Retina (tissue), 1 donor: ENCODE measurements around the gene POM121L12.
A peak's percentile ranks its signal among the peaks of the same experiment; 100 is the strongest.

ENCODE experiments used
- DNase-seq: peaks from one replicate; pipeline ENCODE4 v3.0.0-alpha.2; 2016

Gene POM121L12

DNA sequence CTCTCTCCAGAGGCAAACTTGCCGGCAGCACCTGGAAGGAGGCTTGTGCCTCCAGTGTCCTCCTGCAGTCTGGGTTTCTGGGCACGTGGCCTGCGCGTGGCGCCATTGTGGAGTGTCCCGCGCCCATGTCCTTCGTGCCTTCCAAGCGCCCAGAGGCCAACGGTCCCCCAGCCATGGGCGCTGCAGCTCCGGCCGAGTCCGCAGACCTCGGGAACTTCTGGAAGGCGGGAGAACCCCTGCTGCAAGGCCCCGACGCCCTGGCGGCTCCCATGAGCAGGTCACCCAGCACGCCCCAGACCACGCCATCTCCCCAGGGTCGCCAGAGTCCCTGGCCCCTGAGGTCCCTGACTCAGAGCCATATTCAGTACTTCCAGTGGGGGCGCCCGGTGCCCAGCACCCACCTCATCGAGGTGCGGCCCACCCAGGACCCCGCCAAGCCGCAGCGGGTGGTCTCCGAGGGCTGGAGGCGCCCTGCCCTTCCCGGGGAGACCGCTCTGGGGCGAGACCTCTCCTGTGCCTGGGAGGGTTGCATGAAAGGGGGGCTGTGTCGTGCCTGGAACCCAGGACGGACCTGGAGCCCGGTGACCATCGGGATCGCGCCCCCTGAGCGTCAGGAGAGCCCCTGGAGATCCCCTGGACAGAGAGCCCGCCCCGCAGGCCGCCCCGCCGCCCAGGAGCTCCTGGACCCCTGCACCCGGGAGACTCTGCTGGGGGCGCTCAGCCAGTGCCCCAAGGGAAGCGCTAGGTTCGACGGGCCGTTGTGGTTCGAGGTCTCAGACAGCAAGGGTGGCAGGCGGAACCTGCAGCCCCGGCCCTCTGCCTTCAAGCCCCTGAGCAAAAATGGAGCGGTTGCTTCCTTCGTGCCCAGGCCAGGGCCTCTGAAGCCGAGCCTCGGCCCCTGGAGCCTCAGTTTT is at the start of gene POM121L12:
Gene POM121L12 (plus strand): TSS at position 135 of the 914 bp plus-strand sequence. CDS start 39 bp downstream, at position 174.
- no peak for DNase-seq

DNA sequence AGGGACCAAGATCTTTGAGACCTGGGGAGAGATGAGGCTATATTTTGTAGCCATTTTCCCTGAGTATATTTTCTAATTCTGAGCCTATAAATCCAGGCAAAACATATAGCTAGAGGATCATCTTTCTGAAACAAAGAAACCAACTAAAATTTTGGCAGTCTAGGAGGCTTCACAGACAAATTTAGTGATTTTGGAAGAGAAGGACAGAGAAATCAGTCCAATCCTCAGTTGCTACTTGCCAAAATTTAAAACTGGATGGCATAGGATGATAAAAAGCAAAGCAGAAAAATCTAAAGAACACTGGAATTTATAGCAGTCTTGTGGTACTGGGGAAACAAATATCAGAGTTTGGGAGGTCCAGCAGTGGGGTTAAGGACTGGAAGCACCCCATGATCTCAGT is 43.4 kb upstream of the POM121L12 start:
- no peak for DNase-seq

DNA sequence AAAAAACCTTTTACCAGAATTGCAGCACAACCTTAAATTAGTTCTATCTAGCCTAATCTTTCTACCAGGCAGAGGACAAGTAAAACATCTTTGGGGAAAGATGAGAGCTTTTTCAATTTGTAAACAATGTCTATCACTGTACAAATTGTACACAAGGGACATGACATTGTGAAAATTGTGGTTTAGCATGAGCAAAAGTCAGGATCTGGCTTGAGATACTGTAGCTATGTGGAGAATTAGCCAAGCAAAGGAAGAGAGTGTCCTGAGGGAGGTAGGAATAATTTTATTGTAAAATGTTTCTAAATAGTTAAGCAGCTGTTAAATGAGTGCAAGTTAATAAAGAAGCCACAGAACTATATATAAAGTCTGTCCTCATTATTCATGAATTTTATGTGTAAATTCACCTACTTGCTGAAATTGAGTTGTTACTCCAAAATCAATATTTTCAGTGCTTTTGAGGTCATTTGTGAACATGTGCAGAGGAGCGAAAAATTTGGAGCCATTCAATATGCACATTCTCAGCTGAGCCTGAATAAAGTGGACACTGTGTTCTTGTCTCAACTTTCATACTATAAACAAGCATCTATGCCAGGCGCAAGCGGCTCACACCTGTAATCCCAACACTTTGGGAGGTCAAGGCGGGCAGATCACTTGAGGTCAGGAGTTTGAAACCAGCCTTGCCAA is 42.8 kb upstream of the POM121L12 start:
- DNase-seq = peak; percentile 17

DNA sequence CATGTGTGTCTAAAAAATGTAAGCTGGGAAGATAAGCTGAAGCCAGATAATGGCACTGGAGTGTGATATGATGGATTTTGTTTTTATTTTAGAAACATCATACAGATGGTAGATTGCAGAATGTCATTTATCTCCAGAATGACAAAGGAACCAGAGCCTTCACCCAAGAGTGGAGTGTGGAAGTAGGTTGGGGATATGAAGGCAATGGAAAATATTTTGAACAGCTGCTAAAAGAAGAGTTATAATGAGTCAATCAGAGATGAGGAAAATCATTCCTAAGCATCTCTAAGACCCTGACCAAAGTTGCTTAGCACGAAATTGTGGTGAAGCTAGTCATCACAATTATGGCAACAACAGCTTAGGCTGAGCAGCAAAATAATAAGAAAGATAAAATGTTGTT is 39.8 kb upstream of the POM121L12 start:
- DNase-seq = no peak

DNA sequence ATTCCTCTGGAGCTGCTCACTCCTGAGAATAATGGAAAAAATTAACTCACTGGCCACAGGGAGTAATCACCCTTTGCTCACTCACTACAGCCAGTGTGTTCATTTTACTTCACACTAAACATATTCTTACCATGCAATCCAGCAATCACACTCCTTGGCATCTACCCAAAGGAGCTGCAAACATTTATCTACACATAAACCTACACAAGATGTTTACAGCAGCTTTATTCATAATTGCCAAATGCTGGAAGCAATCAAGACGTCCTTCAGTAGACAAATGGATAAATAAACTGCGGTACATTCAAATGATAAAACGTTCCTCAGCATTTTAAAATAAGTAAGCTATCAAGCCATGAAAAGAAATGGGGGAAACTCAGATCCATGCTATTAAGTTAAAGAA is 34.2 kb upstream of the POM121L12 start:
- DNase-seq = no peak

DNA sequence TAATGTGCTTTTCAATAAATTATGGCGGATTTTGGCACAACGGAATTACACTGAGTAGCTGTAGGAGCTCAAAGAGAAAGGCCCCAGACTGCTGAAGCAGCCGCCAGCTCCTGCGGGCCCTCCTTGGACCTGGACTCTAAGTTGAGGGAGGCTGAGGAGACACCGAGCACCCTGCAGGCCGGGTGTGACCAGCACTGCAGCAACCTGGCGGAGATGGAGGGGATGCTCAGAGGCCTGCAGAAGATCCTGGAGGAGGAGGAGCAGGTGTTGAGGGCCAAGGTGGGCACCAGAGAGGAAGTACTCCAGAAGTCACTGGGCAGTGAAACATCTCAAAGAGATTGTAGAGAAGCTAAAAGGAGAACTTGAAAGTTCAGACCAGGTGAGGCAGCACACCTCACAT is 33.0 kb upstream of the POM121L12 start:
- DNase-seq = no peak

DNA sequence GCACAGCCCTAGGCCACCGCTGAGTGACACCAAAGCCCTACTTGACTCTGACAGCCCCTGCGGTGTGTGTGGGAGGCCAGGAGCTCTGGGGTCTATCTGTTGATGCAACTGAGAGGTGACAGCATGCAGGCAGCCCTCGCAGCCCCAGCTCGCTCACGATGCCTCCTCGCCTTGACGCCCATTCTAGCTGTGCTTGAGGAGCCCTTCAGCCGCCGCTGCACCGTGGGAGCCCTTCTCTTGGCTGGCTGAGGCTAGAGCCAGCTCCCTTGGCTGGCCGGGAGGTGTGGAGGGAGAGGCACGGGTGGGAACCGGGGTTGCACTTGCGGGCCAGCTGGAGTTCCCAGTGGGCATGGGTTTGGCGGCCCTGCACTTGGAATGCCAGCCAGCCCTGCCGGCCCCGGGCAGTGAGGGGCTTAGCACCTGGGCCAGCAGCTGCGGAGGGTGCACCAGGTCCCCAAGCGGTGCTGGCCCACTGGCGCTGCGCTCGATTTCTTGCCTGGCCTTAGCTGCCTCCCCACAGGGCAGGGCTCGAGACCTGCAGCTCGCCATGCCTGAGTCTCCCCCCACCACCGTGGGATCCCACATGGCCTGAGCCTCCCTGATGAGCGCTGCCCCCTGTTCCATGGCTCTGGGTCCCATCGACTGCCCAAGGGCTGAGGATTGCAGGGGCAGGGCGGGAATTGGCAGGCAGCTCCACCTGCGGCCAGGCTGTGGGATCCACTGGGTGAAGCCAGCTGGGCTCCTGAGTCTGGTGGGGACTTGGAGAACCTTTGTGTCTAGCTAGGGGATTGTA is 31.6 kb upstream of the POM121L12 start:
- no peak for DNase-seq

DNA sequence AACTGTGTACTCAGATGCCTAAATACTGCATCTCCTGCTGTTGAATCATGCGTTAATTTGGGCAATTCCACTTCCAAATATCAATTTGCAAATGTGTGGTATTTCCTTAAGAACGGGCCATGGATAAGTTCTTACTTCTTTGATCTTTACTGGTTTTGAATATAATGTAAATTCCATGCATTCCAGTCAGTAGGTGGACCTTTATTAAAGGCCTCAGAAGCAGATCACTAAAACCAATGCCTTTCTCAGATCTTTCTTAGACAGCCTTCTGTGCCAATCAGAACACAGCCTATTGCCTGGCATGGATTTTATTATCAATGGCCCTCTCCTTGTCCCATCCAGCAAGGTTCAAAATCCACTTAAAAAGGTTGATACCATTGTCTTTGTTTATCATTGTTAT is 21.5 kb upstream of the POM121L12 start:
- DNase-seq = no peak

DNA sequence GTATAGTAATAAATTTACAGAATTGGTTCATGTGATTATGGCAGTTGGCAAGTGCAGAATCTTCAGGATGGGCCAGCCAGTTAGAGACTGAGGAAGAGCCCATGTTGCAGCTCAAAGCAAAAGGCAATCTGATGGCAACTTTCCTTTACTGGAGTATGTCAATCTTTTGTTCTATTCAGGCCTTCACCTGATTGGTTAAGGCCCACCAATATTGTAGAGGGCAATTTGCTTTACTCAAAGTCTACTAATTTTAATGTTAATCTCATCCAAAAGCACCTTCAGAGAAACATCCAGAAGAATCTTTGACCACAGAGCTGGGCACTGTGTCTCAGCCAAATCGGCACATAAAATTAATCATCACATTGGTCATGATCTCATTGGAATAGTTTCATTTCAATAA is 20.0 kb upstream of the POM121L12 start:
- DNase-seq = no peak

DNA sequence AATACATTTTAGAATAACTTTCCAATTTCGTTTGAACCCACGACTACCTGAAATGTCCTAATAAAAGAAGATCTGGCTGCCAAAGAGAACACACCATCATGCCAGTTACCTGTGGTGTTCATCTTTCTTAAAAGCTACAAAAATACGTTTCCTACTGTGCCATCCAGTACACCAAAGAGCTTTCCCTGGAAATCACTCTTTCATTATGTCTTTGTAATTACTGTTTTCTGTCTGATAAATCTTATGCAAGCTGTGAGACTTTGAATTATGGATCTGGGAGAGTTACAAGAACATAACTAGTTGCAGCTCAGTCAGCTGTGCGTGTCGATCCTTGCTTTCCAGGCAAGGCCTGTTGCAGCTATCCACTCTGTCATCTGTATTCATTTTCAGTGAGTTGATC is 12.5 kb upstream of the POM121L12 start:
- no peak for DNase-seq

DNA sequence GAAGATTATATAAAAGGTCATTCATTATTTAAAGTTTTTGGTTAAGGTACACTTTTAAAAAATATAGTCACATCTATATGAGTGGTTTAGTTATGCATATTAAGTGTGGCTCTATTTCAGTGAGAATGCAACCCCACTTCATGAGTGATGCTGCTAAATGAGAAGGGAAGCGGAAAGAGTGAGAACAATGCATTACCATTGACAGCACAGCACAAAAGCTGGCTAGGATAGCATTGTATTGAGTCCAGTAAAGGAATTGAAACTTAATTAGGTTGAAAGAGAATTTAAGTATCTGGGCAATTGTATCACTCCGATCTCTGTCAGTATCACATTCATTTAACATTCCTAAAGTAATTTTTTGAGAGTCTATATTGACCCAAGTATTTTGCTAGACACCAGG is 13.2 kb downstream of the POM121L12 start:
- DNase-seq = peak; percentile 41

DNA sequence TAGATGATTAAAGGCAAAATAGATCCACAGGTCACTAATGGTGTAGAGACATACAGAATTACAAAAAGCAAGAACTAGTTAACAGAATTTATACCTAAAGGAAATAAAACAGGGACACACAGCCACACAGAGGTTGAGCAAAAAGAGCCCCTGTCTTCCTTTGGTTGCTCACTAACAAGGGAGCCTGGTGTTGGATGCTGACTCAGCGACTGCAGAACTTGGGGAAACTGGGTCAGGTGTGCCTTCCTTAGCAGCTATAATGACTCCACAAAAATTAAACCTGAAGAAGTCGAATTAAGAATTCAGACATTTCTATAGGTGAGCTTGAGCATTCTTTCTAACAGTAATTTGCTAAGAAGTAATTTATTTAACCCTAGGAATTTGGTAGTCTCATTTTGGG is 15.0 kb downstream of the POM121L12 start:
- DNase-seq = peak; percentile 28

DNA sequence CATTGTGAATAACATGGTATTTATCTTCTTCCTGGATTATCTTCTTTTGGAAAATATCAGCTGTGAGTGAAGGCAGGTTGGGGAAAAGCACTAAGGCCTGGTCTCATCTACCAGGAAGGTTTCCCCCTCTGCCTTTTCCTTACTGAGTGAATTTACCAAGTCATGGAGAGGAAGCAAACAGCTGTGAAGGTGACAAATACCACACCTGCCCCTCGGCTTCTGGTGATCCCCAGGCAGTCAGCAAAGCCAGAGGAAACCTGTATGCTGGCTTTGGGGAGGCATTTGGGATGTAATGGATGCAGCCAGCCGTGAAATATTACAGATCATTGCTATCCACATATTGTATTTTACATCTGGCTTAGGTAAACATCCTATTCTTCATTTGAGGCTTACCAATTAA is 24.2 kb downstream of the POM121L12 start:
- DNase-seq = no peak

DNA sequence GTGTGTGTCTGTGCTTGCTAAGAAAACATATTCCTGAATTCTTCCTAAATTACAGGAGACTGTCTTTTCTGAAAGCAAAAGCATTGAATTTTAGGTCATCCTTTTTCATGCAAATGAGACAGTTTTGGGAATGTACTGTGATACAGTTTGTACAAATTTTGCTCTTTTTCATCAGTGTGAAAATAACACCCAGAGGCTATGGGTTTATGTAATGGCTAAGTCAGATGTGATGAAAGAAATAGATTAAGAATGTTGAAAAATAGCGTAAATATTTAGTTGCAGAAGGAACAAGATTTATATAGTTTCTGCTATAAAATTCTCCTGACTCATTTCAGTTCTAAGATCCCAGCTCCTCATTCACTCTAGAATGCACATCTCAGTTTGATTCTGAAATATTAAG is 24.6 kb downstream of the POM121L12 start:
- no peak for DNase-seq

DNA sequence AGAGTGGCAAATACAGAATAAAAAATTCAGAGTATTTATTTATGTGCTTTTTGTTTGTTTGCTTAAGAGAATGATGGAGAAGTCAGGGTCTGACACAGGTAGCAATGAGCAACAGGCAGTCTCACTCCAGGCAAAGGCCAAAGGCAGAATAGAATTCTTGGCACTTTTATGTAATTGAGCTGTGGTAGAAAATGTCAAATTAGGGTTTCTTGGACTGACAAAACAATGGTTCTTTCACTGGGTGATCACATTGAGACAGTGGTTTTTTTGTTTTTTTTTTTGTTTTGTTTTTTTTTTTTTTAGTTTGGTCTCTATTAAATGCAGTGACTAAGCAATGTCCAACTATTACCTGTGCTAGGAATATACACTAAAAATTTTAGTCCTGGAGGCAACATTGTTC is 27.4 kb downstream of the POM121L12 start:
- no peak for DNase-seq

DNA sequence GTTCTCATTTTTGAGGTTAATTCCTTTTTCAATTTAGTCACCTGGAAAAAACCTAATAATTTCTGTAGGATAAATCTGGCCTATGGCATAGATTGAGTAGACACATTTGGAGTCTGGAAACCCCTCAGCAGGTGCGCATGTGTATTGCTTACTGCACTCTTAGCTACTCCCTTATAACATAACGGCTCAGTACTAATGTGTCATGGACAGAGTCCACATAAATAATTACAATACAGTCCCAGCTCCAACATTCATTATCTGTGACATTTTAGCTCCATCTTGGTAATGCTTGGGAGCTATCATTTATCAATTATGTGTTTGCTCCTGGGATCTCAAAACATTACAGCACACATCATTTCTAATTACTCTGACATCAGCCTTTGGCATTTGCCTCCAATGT is 33.2 kb downstream of the POM121L12 start:
- no peak for DNase-seq

DNA sequence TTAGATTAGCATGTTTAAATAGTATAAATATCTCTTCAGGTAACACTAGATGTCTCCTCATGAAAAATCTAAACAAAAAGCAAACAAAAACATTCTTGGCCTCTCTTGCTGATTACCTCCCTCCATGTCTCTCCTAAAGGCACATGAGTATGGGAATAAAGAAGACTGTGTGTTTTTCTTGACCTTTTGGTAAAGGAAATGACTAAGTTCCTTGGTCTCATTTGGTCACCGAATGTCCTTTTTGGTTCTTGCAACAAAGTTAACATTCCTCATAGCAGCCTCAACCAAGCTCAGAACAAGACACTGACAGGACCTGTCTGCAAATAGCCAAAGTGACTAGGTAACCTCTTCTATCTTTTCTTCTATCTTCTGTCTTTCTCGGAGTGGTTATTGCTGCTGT is 35.5 kb downstream of the POM121L12 start:
- DNase-seq = no peak
